GM15510 (cell line): ENCODE data around the gene PTPN9.
A peak's percentile ranks its signal among the peaks of the same experiment; 100 is the strongest.

ENCODE experiments used
- POLR2A ChIP-seq: IDR thresholded peaks from 3 replicates; pipeline ENCODE4 v1.6.1; 2011; ENCODE audit warnings: borderline replicate concordance; ENCODE audit not compliant: insufficient read length; ENCODE audit errors: extremely low read depth

PTPN9 gene

GRCh38 chr15:75483106-75483505 is 96.0 kb downstream of the PTPN9 start:
- no peak for TF ChIP-seq POLR2A

- no peak for TF ChIP-seq POLR2A
Observed at GRCh38 chr15:75479670-75480069, 99.4 kb downstream of the PTPN9 start.

- no peak for TF ChIP-seq POLR2A
Observed at GRCh38 chr15:75468913-75469598, 110.1 kb downstream of the PTPN9 start.

- TF ChIP-seq POLR2A, result no peak
Observed at GRCh38 chr15:75460646-75461045, 118.5 kb downstream of the PTPN9 start.

- no peak for TF ChIP-seq POLR2A
Observed at GRCh38 chr15:75459581-75459980, 119.5 kb downstream of the PTPN9 start.

- no peak for TF ChIP-seq POLR2A
Observed at GRCh38 chr15:75456710-75457109, 122.4 kb downstream of the PTPN9 start.

- no peak for TF ChIP-seq POLR2A
Observed at GRCh38 chr15:75455982-75456531, 123.1 kb downstream of the PTPN9 start.

- TF ChIP-seq POLR2A, result no peak
Observed at GRCh38 chr15:75455424-75455981, 123.6 kb downstream of the PTPN9 start.

- no peak for TF ChIP-seq POLR2A
Observed at GRCh38 chr15:75454471-75455378, 124.4 kb downstream of the PTPN9 start.

- TF ChIP-seq POLR2A, result peak; percentile 62
Observed at GRCh38 chr15:75453703-75454470, 125.2 kb downstream of the PTPN9 start.

GRCh38 chr15:75452865-75453702 is 126.0 kb downstream of the PTPN9 start:
- no peak for TF ChIP-seq POLR2A

- peak; percentile 38 for TF ChIP-seq POLR2A
Observed at GRCh38 chr15:75452364-75452864, 126.7 kb downstream of the PTPN9 start.

GRCh38 chr15:75451674-75452363 is 127.3 kb downstream of the PTPN9 start, which contains the start of gene SIN3A:
SIN3A (minus strand) TSS chr15:75451690; CDS start chr15:75430375, 21,315 bp downstream.
- TF ChIP-seq POLR2A, result no peak
